Endothelial cell of coronary artery (primary cell): ENCODE results near the gene CCDC110. TPM values are rescaled to one million over a fixed set of nuclear protein-coding genes. Genes with fewer than 3 reads are reported as not detected.

Experiments used
- total RNA-seq: library from RNA; depleted of rRNA; stranded (reverse); fragments of >200 nt; gene quantifications from 2 replicates; pipeline ENCODE4 v1.2.3, GENCODE V29; 2014

Gene CCDC110
- total RNA-seq = 0.36 and 0.75 TPM in 2 replicates

DNA sequence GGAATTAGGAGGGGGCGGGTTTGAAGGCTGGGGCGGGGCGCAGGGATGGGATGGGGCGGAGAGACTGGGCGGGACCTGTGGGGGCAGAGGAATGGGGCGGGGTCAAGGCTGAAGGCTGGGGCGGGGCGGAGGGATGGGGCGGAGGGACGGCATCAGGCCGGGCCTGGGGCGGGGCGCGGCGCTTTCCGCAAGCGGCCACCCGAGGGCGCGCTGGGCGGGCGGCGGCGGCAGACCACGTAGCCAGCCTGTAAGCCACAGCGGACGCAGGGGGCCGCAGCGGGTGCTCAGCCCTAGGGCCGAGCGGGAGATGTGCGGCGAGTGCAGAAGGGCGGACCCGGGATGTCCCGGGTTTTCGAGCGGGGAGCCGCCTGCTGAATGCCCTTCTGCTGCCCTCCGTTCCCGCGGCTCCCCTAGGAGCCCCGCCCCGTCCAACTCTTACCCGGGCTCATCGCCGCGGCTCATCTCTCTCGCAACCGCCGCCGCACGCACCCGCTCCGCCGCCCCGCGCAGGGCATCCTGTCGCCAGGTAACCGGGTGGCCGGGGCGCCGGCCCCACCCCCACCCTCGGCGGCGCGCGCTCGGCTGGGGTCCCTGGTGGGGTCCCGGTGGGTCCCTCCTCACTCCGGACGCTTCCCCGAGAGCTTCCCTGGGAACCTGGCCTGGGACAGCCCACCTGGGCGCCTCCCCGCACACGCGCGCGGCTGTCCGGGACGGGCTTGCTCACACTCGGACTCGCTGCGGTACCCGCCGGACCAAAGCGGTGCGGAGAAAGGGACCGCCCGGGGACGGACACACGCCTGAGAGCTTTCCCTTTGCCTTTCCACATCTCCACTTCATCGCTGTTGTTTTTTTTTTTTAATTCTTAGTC is at the start of gene CCDC110:
Gene CCDC110, minus strand, starts transcription at position 499 of the 868 bp plus-strand sequence. Its CDS starts 50 bp downstream, at position 449.

GRCh38 chr4:185425647-185426352 is 45.7 kb downstream of the CCDC110 start, which contains the start of gene UFSP2:
UFSP2 (minus strand) TSS chr4:185425964; CDS start chr4:185425868, 96 bp downstream.

GRCh38 chr4:185396724-185397385 is 74.7 kb downstream of the CCDC110 start, which contains the start of gene ANKRD37:
ANKRD37 (plus strand) TSS chr4:185396841; CDS start chr4:185396924, 83 bp downstream.

DNA sequence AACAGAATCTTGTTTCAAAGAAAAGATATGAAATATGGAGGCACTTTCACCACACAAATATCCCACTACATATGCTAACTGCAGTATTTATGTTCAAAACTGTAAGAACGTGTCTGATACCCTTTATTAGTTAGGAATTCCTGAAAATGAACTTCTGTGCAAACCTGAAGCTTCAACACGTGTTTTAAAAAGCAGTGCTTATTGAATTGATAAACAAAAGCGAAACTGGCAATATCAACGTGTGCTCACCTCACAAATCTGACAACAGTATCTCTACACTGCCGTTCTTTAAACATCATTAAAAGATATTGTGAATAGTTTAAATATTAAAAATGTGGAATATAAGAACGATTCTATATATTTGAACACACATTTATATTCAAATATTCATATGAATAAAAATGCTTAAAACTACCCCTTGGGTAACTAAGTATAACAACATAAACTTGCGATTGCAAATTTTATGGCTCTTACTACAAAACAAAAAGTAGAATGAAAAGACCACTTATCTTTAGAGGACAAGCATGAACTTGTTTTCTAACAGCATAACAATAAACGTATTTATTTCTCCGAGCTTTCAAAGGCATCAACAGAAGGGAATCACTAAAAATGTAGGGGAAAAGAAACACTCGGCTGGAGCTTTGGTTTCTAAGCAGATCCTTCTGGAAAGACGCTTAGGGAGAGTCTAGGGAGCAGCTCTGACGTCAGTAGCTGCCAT is 76.1 kb downstream of the CCDC110 start, which contains the start of gene LRP2BP:
Gene LRP2BP, minus strand, starts transcription at position 687 of the 718 bp plus-strand sequence. CDS start 17,738 bp downstream, outside the sequence.

Other genes with a start within 250 kb of the CCDC110 start
- gene LRP2BP, start 75.8 kb downstream of the CCDC110 start, total RNA-seq = 0.45 and 0.47 TPM in 2 replicates
- gene ANKRD37, start 74.9 kb downstream of the CCDC110 start, total RNA-seq = 4.6 and 20.4 TPM in 2 replicates
- 35.7 and 36.7 TPM in 2 replicates for gene UFSP2, start 45.8 kb downstream of the CCDC110 start, total RNA-seq
- gene PDLIM3, start 63.8 kb upstream of the CCDC110 start, total RNA-seq = 17.1 and 85.7 TPM in 2 replicates